ENCODE measurements around the gene LAMP5. TPM values are rescaled to one million over a fixed set of nuclear protein-coding genes. Genes with fewer than 3 reads are reported as not detected.

The LAMP5 gene
- total RNA-seq, 2 experiments from 2014 or later, result not detected

GRCh38 chr20:9578594-9578993 lies 64.2 kb downstream of the LAMP5 start:
- POLR2A ChIA-PET, result no interaction called here
- CTCF ChIA-PET, result no interaction called here

All from activated CD8-positive, alpha-beta memory T cell treated with anti-CD3 and anti-CD28 coated beads for 36 hours (primary cell).